ENCODE measurements around the gene SPRYD7. TPM values are rescaled to one million over a fixed set of nuclear protein-coding genes. Genes with fewer than 3 reads are reported as not detected.

The SPRYD7 gene
- total and polyA plus RNA-seq, 2 of the 13 experiments (the other 11 are each of a cell fraction or from before 2014, with no cell fraction given), result 2.7 to 5.9 TPM

GRCh38 chr13:49932868-49933267 is 3.3 kb downstream of the SPRYD7 start:
- Histone ChIP-seq H2AFZ (ENCODE audit: low read length) (no peak overlapping the region), H3K9me3 (ENCODE audit: low read length) (no peaks in the 10 kb centered on the region), H3K4me2 (ENCODE audit: low read depth, low read length) (no peak overlapping the region), H3K4me3 (replicated peaks in 1 of 3; ENCODE audit: insufficient read depth in 1 of 3, low read depth in 2 of 3, low read length in 3 of 3) (no peak overlapping the region), H3K79me2 (ENCODE audit: insufficient read depth, low read length) (peaks cover 7% of the 10 kb centered on the region), H3K4me1 (ENCODE audit: insufficient read depth, low read length) (peaks cover 24% of the 10 kb centered on the region), H3K9ac (ENCODE audit: insufficient read depth, low read depth, low read length) (no peak overlapping the region), H4K20me1 (ENCODE audit: insufficient read depth, low read length) (no peaks in the 10 kb centered on the region), H3K36me3 (replicated peaks in 1 of 2; ENCODE audit: control insufficient read depth in 1 of 2, insufficient read depth in 2 of 2, low read length in 2 of 2) (no peaks in the 10 kb centered on the region), H3K27ac (ENCODE audit: extremely low read length, insufficient read depth, low read length) (no peak overlapping the region), H3K27me3 (ENCODE audit: control insufficient read depth in 1 of 2, insufficient read depth in 2 of 2, low read length in 2 of 2) (no peaks in the 10 kb centered on the region; a peak in 1 of 5 replicates)
- POLR2A ChIA-PET, result no interaction called here
- intact Hi-C loops (cut with micrococcal nuclease; ENCODE audit: unreplicated experiment), result no loop called here
- CTCF ChIA-PET (ENCODE audit: low intra/inter-chr PET ratio, low total read pairs), result no interaction called here
- ATAC-seq (no peak), FAIRE-seq (no peak), DNase-seq (ENCODE audit: low spot score) (no peak)
- no TSS peak for BruUV-seq (replicated peaks)
- in situ Hi-C loops (cut with HindIII; ENCODE audit: extremely low pct_ligation_motif_present, low pct_unique_long_range_greater_than_20kb), result no loop called here
- 73% methylated on average over 1 of the region's 1 CpG for WGBS (ENCODE audit: low lambda C conversion rate)
- no peak for TF ChIP-seq RFX3 (CRISPR knock-in tag; IDR thresholded peaks at IDR 0.05)
- TF ChIP-seq MAFK (conservative IDR thresholded peaks at IDR 0.05 in 1 of 2, IDR thresholded peaks at IDR 0.05 in 1 of 2; ENCODE audit: low read length in 2 of 2), result peak; percentile 87 to 95
- TF ChIP-seq MAFF (IDR thresholded peaks at IDR 0.05; ENCODE audit: low read depth, low read length), result peak; percentile 91

GRCh38 chr13:49932066-49932465 is 4.1 kb downstream of the SPRYD7 start:
- ATAC-seq (no peak), DNase-seq (ENCODE audit: low spot score) (no peak), FAIRE-seq (no peak)
- no peaks in the 10 kb centered on the region for H3K9me3 ChIP-seq (ENCODE audit: low read length)
- no peak overlapping the region for H2AFZ ChIP-seq (ENCODE audit: low read length)
- ChIA-PET POLR2A (no interaction called here), CTCF (ENCODE audit: low intra/inter-chr PET ratio, low total read pairs) (no interaction called here)
- no peak for TF ChIP-seq KMT2B (CRISPR knock-in tag; IDR thresholded peaks at IDR 0.05)
- TF ChIP-seq POLR2AphosphoS2 (IDR thresholded peaks at IDR 0.05; ENCODE audit: low read depth, low read length), result no peak
- TF ChIP-seq MED13 (CRISPR knock-in tag; IDR thresholded peaks at IDR 0.05), result no peak
- TF ChIP-seq RXRA (CRISPR knock-in tag; IDR thresholded peaks at IDR 0.05), result no peak
- TF ChIP-seq HMGXB4 (CRISPR knock-in tag; IDR thresholded peaks at IDR 0.05; ENCODE audit: borderline replicate concordance in 1 of 2, low read depth in 1 of 2), result no peak
- no peaks in the 10 kb centered on the region; a peak in 1 of 5 replicates for H3K27me3 ChIP-seq (ENCODE audit: control insufficient read depth in 1 of 2, insufficient read depth in 2 of 2, low read length in 2 of 2)
- no TSS peak for BruUV-seq (replicated peaks)
- H3K4me1 ChIP-seq (ENCODE audit: insufficient read depth, low read length), result peaks cover 16% of the 10 kb centered on the region; the same call in 1 of the 2 replicates
- no peak overlapping the region for H3K9ac ChIP-seq (ENCODE audit: insufficient read depth, low read depth, low read length)
- no peaks in the 10 kb centered on the region for H4K20me1 ChIP-seq (ENCODE audit: insufficient read depth, low read length)
- 0 out of 5 replicates have a peak, but pooled peaks cover 0 to 2% of the 10 kb centered on the region in 2 experiments for H3K36me3 ChIP-seq (replicated peaks in 1 of 2; ENCODE audit: control insufficient read depth in 1 of 2, insufficient read depth in 2 of 2, low read length in 2 of 2)
- intact Hi-C loops (cut with micrococcal nuclease; ENCODE audit: unreplicated experiment), result no loop called here
- H3K27ac ChIP-seq (ENCODE audit: extremely low read length, insufficient read depth, low read length), result no peak overlapping the region
- no peak overlapping the region for H3K4me3 ChIP-seq (replicated peaks in 1 of 3; ENCODE audit: insufficient read depth in 1 of 3, low read depth in 2 of 3, low read length in 3 of 3)
- peaks cover 7% of the 10 kb centered on the region for H3K79me2 ChIP-seq (ENCODE audit: insufficient read depth, low read length)
- WGBS (ENCODE audit: low lambda C conversion rate), result 92% methylated on average over 2 of the region's 2 CpGs
- no peak overlapping the region for H3K4me2 ChIP-seq (ENCODE audit: low read depth, low read length)
- in situ Hi-C loops (cut with HindIII; ENCODE audit: extremely low pct_ligation_motif_present, low pct_unique_long_range_greater_than_20kb), result no loop called here
